ENCODE results near the gene TMEM100. TPM values are rescaled to one million over a fixed set of nuclear protein-coding genes. Genes with fewer than 3 reads are reported as not detected.

The TMEM100 gene
- total and polyA plus RNA-seq, 2 donors (not counting 3 experiments of a cell fraction or from before 2014, with no cell fraction given), result not detected

DNA sequence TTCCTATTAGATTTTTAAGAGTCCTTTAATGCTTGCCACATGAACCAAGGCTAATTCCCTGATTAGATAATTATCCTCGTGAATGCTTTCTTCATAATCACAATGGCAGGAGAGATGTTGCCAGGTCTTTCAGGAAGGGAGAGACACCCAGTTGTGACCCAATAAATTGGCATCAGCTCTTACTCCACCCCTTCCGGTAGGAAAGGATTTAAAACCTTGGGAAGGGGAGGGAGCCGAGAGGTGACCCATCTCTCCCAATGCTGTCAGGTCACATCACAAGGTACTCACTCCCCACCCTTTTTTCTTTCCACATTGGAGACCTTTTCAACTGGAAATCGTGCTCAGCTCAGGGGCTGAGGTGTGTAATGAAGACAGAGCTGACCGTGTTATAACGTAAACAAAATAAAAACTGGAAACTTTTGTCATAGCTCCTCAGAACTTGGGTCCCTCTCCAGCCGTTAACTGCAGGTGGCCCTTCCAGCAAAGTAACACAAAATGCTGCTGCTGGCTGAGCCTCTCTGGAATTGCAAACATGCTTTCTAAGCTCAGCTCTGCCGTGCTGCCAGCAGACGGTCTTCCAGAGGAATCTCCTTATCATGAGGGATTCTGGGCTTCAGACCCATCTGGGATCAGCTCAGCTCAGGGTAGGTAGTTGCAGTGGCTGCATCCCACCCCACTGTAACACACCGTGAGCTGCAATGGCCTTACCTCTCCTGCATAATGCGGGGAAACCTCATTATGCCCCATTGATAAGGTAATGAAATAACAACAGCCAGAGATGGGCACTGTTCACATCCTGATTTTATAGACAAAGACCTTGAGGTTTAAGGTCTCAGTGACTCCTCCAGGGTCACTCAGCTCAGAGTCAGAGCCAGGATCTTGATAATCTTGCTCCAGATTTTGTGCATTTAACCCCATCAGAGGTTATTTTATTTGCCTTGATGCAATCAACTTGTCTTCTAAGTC is 15.6 kb downstream of the TMEM100 start:
- ChIA-PET POLR2A (no interaction called here), CTCF (interaction anchor here (0.9 to 2.5 kb wide), 3 partner anchors 11 to 105 kb away, joined by 3 to 10 read pairs (median 3); no protein-coding TSS in a partner anchor)
- Histone ChIP-seq H3K27me3 (ENCODE audit: control insufficient read depth in 2 of 2, insufficient read depth in 2 of 2, low read length in 2 of 2) (no peaks in the 10 kb centered on the region), H3K36me3 (ENCODE audit: control insufficient read depth in 2 of 2, extremely low read depth in 1 of 2, insufficient read depth in 2 of 2, low read length in 2 of 2) (no peaks in the 10 kb centered on the region), H3K27ac (ENCODE audit: insufficient read depth, low read depth, low read length) (no peak overlapping the region), H3K9me3 (replicated peaks; ENCODE audit: control insufficient read depth, insufficient read depth, low read length) (no peaks in the 10 kb centered on the region), H4K20me1 (replicated peaks; ENCODE audit: control insufficient read depth, extremely low read depth, insufficient read depth, low read length) (no peaks in the 10 kb centered on the region), H2AFZ (ENCODE audit: low read depth, low read length) (no peak overlapping the region), H3K4me2 (ENCODE audit: insufficient read depth, low read length) (no peak overlapping the region), H3K79me2 (ENCODE audit: control insufficient read depth, insufficient read depth, low read length) (no peaks in the 10 kb centered on the region), H3K9ac (replicated peaks; ENCODE audit: extremely low read depth, insufficient read depth, low read length) (no peak overlapping the region), H3K4me1 (ENCODE audit: control insufficient read depth, extremely low read depth, insufficient read depth, low read length) (no peaks in the 10 kb centered on the region), H3K4me3 (replicated peaks in 1 of 3; ENCODE audit: insufficient read depth in 1 of 3, low read depth in 1 of 3, low read length in 3 of 3) (no peak overlapping the region), H3K9me1 (replicated peaks; ENCODE audit: control insufficient read depth, extremely low read depth, insufficient read depth, low read length) (no peaks in the 10 kb centered on the region)
- TF ChIP-seq POLR2AphosphoS5 (IDR thresholded peaks at IDR 0.05; ENCODE audit: insufficient read depth, low read depth, low read length), result no peak
- TF ChIP-seq FOS (IDR thresholded peaks at IDR 0.05; ENCODE audit: borderline replicate concordance, insufficient read depth, low read length), result no peak
- TF ChIP-seq GATA2 (IDR thresholded peaks at IDR 0.05; ENCODE audit: insufficient read depth, insufficient read length, low read depth, low read length), result no peak
- TF ChIP-seq MYC (IDR thresholded peaks at IDR 0.05; ENCODE audit: low read depth, low read length), result no peak
- TF ChIP-seq CTCF (IDR thresholded peaks at IDR 0.05; ENCODE audit: extremely low read depth in 1 of 2, insufficient read depth in 1 of 2, low read depth in 1 of 2, low read length in 2 of 2), result no peak
- no peak for TF ChIP-seq POLR2A (IDR thresholded peaks at IDR 0.05; ENCODE audit: low read depth, low read length)
- TF ChIP-seq EZH2 (IDR thresholded peaks at IDR 0.05; ENCODE audit: borderline replicate concordance, low read depth, low read length, severe bottlenecking), result no peak
- TF ChIP-seq MAX (IDR thresholded peaks at IDR 0.05; ENCODE audit: insufficient read depth, insufficient read length), result no peak
- TF ChIP-seq JUN (IDR thresholded peaks at IDR 0.05; ENCODE audit: borderline replicate concordance, insufficient read depth, insufficient read length, low read depth), result no peak
- no TSS peak for BruUV-seq (replicated peaks)
- dilution Hi-C loops (cut with MboI; ENCODE audit: extremely low pct_ligation_motif_present, low sequenced_read_pairs) (no loop called here), intact Hi-C loops (cut with micrococcal nuclease) (no loop called here)
- FAIRE-seq, result no peak
- DNase-seq (ENCODE audit: low read depth, low spot score), result no peak

All from endothelial cell of umbilical vein (primary cell).